HepG2 (cell line): Measurements from ENCODE around the gene LUZP1. TPM values are rescaled to one million over a fixed set of nuclear protein-coding genes. Genes with fewer than 3 reads are reported as not detected.
A peak's percentile ranks its signal among the peaks of the same experiment; 100 is the strongest.

Experiments
- ATAC-seq: fragments of 200-7000 bp; cut with Tn5 transposase; 3 replicates; pipeline ENCODE4 v1.9.1; 2020; ENCODE audit warnings: mild to moderate bottlenecking, moderate library complexity
- BruUV-seq: library from RNA; stranded (reverse); fragments of 400-500 nt; replicated peaks from 2 replicates; lab custom pipeline; 2021; lab: Mats Ljungman, UMichigan
- CTCF ChIA-PET: fragments of 300-600 bp; formaldehyde crosslinking; extraction: SDS; loops from one replicate; lab custom pipeline; 2021; ENCODE audit warnings: low total read pairs, inconsistent platforms, low intra/inter-chr PET ratio; lab: Yijun Ruan, JAX
- POLR2A ChIA-PET: fragments of 350-600 bp; sonication (Branson Sonifier 250); formaldehyde crosslinking; loops from one replicate; lab custom pipeline; 2020; ENCODE audit warnings: antibody characterized with exemption, inconsistent platforms; lab: Yijun Ruan, JAX
- DNase-seq: peaks from one replicate; pipeline ENCODE4 v3.0.0-alpha.2; 2015; ENCODE audit warnings: low spot score
- FAIRE-seq: peaks from 3 replicates; lab custom pipeline; 2011; peaks lifted over from hg19 to GRCh38; lab: Jason Lieb, UNC
- H2AFZ ChIP-seq: one replicate; pipeline ENCODE4 v1.6.1; 2011; ENCODE audit warnings: low read length, inconsistent platforms
- H3K27ac ChIP-seq: fragments of 300-600 bp; 3 replicates; pipeline ENCODE4 v1.8.0; 2011; ENCODE audit warnings: mixed run types, mild to moderate bottlenecking, mixed read lengths, low read length, inconsistent platforms; ENCODE audit not compliant: insufficient read depth; ENCODE audit errors: extremely low read length
- H3K27me3 ChIP-seq, 2 experiments: fragments of 200-600 bp in 1 of 2; 2 replicates in 1 of 2; 3 replicates in 1 of 2; pipeline versions ENCODE4 v1.6.0 to v1.8.0; 2011; ENCODE audit warnings: low read length in 2 of 2, mild to moderate bottlenecking in 2 of 2, moderate library complexity in 2 of 2, inconsistent platforms in 1 of 2; ENCODE audit not compliant: insufficient read depth in 2 of 2, control insufficient read depth in 1 of 2
- H3K36me3 ChIP-seq, 2 experiments: fragments of 200-600 bp in 1 of 2; replicated peaks in 1 of 2; 2 replicates in 1 of 2; 3 replicates in 1 of 2; pipeline versions ENCODE4 v1.5.1 to v1.8.0; 2011; ENCODE audit warnings: low read length in 2 of 2, inconsistent platforms in 1 of 2; ENCODE audit not compliant: insufficient read depth in 2 of 2, control insufficient read depth in 1 of 2
- H3K4me1 ChIP-seq: 2 replicates; pipeline ENCODE4 v1.5.1; 2012; ENCODE audit warnings: low read length, inconsistent platforms; ENCODE audit not compliant: insufficient read depth
- H3K4me2 ChIP-seq: 2 replicates; pipeline ENCODE4 v1.6.0; 2011; ENCODE audit warnings: low read depth, low read length, inconsistent platforms
- H3K4me3 ChIP-seq, 3 experiments: fragments of 200-600 bp in 1 of 3; sonication (generic), shearing (Covaris generic) in 1 of 3; replicated peaks in 1 of 3; 2 replicates each; pipeline ENCODE4 v1.5.1; 2011 to 2016; ENCODE audit warnings: low read length in 3 of 3, inconsistent platforms in 2 of 3, low read depth in 2 of 3, mild to moderate bottlenecking in 2 of 3, control low read depth in 1 of 3, mixed read lengths in 1 of 3; ENCODE audit not compliant: insufficient read depth in 1 of 3
- H3K79me2 ChIP-seq: one replicate; pipeline ENCODE4 v1.6.1; 2011; ENCODE audit warnings: low read length, inconsistent platforms; ENCODE audit not compliant: insufficient read depth
- H3K9ac ChIP-seq: 2 replicates; pipeline ENCODE4 v1.6.0; 2011; ENCODE audit warnings: mild to moderate bottlenecking, low read depth, low read length, inconsistent platforms; ENCODE audit not compliant: insufficient read depth
- H3K9me3 ChIP-seq: 2 replicates; pipeline ENCODE4 v1.5.1; 2012; ENCODE audit warnings: mild to moderate bottlenecking, low read length
- H4K20me1 ChIP-seq: 2 replicates; pipeline ENCODE4 v1.6.0; 2011; ENCODE audit warnings: inconsistent platforms, mild to moderate bottlenecking, low read length, moderate library complexity; ENCODE audit not compliant: insufficient read depth
- FOXA1 ChIP-seq, 2 experiments: fragments of 450-650 bp in 1 of 2; sonication (generic) in 1 of 2; formaldehyde crosslinking in 1 of 2; IDR thresholded peaks; 2 replicates each; pipeline versions ENCODE4 v1.4.0 to v1.6.1; 2016 to 2020; ENCODE audit warnings: missing genetic modification reagents in 1 of 2
- HDAC1 ChIP-seq: sonication (generic); formaldehyde crosslinking; IDR thresholded peaks from 2 replicates; pipeline ENCODE4 v1.5.1; 2020; ENCODE audit warnings: mild to moderate bottlenecking, missing genetic modification reagents
- JDP2 ChIP-seq: sonication (generic); formaldehyde crosslinking; IDR thresholded peaks from 2 replicates; pipeline ENCODE4 v1.8.1; 2022; ENCODE audit warnings: missing genetic modification reagents, borderline replicate concordance
- KDM3A ChIP-seq: IDR thresholded peaks from 2 replicates; pipeline ENCODE4 v1.6.1; 2018; ENCODE audit warnings: low read depth, missing compliant biosample characterization
- MED8 ChIP-seq: sonication (generic); formaldehyde crosslinking; IDR thresholded peaks from 2 replicates; pipeline ENCODE4 v1.8.1; 2023; ENCODE audit warnings: mild to moderate bottlenecking, missing genetic modification reagents; ENCODE audit not compliant: insufficient replicate concordance
- RBFOX2 ChIP-seq: fragments of 200-400 bp; formaldehyde crosslinking; IDR thresholded peaks from 2 replicates; pipeline ENCODE4 v1.6.1; 2017; ENCODE audit warnings: low read depth, mild to moderate bottlenecking, low read length
- SMAD1 ChIP-seq: sonication (generic); formaldehyde crosslinking; IDR thresholded peaks from 2 replicates; pipeline ENCODE4 v1.4.0; 2020; ENCODE audit warnings: missing genetic modification reagents, low read depth, mild to moderate bottlenecking, borderline replicate concordance
- SMAD9 ChIP-seq: sonication (generic); formaldehyde crosslinking; IDR thresholded peaks from 2 replicates; pipeline ENCODE4 v1.5.1; 2020; ENCODE audit warnings: mild to moderate bottlenecking, missing genetic modification reagents
- THAP11 ChIP-seq: IDR thresholded peaks from 2 replicates; pipeline ENCODE4 v1.6.1; 2016; ENCODE audit warnings: missing biosample characterization, missing genetic modification reagents
- ZNF235 ChIP-seq: sonication (generic); formaldehyde crosslinking; IDR thresholded peaks from 2 replicates; pipeline ENCODE4 v1.8.1; 2023; ENCODE audit warnings: mild to moderate bottlenecking, missing genetic modification reagents, borderline replicate concordance
- ZNF567 ChIP-seq: sonication (generic); formaldehyde crosslinking; IDR thresholded peaks from 2 replicates; pipeline ENCODE4 v1.8.1; 2023; ENCODE audit warnings: mild to moderate bottlenecking, missing genetic modification reagents, borderline replicate concordance
- WGBS: methylation state at CpG from one replicate; pipeline ENCODE4 v1.1.6; 2017; ENCODE audit warnings: low lambda C conversion rate; 5-methylcytosine and 5-hydroxymethylcytosine counted together
- in situ Hi-C: cut with HindIII; loops from 2 replicates; pipeline ENCODE4 v1.10.0; 2017; ENCODE audit warnings: low pct_unique_long_range_greater_than_20kb; ENCODE audit not compliant: extremely low pct_ligation_motif_present
- intact Hi-C: fragments of 100-400 bp; cut with micrococcal nuclease; formaldehyde crosslinking; loops from one replicate; pipeline ENCODE4 v1.10.0; 2022; ENCODE audit not compliant: unreplicated experiment
- polyA plus RNA-seq, 8 experiments: library from polyadenylated mRNA; depleted of rRNA in 3 of 8; stranded (reverse) in 7 of 8; unstranded in 1 of 8; fragments of >200 nt; fragmentation: Illumina TruSeq in 4 of 8; extraction: Trizol in 4 of 8; gene quantifications; 2 replicates each; pipeline versions ENCODE4 v1.2.1 to v1.2.3, GENCODE V29; 2011 to 2016; ENCODE audit warnings: low read depth in 4 of 8, missing spikeins in 1 of 8, mixed read lengths in 1 of 8; ENCODE audit not compliant: insufficient read depth in 1 of 8
- total RNA-seq, 5 experiments: library from RNA; depleted of rRNA; stranded (reverse); fragments of >200 nt; fragmentation: Illumina TruSeq; extraction: Trizol; gene quantifications; 2 replicates each; pipeline ENCODE4 v1.2.3, GENCODE V29; 2016; ENCODE audit warnings: low read depth in 1 of 5
- TF ChIP-seq, protein P1 (sequence below): sonication (generic); formaldehyde crosslinking; IDR thresholded peaks from 2 replicates; pipeline ENCODE4 v1.8.0; 2022; ENCODE audit warnings: missing genetic modification reagents, low read depth, mild to moderate bottlenecking, borderline replicate concordance
- TF ChIP-seq, protein P2 (sequence below): sonication (generic); formaldehyde crosslinking; IDR thresholded peaks from 2 replicates; pipeline ENCODE4 v1.4.0; 2020; ENCODE audit warnings: missing genetic modification reagents
- TF ChIP-seq, protein P3 (sequence below): sonication (generic); formaldehyde crosslinking; IDR thresholded peaks from 2 replicates; pipeline ENCODE4 v1.5.1; 2020; ENCODE audit warnings: missing genetic modification reagents, mild to moderate bottlenecking, borderline replicate concordance

Gene LUZP1
- total and polyA plus RNA-seq, 2 of the 13 experiments (the other 11 are each of a cell fraction or from before 2014, with no cell fraction given): 6.9 to 12.7 TPM

DNA sequence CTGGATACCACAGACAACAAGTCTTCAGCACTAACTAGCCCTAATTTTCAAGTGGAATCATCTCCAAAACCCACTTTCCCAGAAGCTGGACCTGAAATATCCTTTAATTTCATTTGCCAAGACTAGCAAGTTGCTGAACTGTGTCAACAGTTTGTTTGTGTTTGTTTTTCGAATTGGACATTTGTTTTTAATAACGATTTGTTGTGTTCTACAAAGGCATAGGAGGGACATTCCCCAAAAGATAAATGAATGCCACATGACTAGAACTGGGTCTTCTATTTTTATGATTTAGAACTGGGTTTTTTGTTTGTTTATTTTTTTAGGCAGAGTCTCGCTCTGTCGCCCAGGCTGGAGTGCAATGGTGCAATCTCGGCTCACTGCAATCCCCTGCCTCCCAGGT lies 17.9 kb downstream of the LUZP1 start (continued):
- TF ChIP-seq, protein P1, sequence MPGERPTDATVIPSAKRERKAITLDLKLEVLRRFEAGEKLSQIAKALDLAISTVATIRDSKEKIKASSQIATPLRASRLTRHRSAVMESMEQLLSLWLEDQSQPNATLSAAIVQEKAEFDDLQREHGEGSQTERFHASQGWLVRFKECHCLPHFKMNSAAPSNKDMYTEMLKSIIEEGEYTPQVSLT (CRISPR knock-in tag): no peak
- TF ChIP-seq ZNF235 (no peak), SMAD9 (CRISPR knock-in tag) (no peak), SMAD1 (CRISPR knock-in tag) (no peak)
- TF ChIP-seq, protein P2, sequence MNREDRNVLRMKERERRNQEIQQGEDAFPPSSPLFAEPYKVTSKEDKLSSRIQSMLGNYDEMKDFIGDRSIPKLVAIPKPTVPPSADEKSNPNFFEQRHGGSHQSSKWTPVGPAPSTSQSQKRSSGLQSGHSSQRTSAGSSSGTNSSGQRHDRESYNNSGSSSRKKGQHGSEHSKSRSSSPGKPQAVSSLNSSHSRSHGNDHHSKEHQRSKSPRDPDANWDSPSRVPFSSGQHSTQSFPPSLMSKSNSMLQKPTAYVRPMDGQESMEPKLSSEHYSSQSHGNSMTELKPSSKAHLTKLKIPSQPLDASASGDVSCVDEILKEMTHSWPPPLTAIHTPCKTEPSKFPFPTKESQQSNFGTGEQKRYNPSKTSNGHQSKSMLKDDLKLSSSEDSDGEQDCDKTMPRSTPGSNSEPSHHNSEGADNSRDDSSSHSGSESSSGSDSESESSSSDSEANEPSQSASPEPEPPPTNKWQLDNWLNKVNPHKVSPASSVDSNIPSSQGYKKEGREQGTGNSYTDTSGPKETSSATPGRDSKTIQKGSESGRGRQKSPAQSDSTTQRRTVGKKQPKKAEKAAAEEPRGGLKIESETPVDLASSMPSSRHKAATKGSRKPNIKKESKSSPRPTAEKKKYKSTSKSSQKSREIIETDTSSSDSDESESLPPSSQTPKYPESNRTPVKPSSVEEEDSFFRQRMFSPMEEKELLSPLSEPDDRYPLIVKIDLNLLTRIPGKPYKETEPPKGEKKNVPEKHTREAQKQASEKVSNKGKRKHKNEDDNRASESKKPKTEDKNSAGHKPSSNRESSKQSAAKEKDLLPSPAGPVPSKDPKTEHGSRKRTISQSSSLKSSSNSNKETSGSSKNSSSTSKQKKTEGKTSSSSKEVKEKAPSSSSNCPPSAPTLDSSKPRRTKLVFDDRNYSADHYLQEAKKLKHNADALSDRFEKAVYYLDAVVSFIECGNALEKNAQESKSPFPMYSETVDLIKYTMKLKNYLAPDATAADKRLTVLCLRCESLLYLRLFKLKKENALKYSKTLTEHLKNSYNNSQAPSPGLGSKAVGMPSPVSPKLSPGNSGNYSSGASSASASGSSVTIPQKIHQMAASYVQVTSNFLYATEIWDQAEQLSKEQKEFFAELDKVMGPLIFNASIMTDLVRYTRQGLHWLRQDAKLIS (CRISPR knock-in tag): no peak

DNA sequence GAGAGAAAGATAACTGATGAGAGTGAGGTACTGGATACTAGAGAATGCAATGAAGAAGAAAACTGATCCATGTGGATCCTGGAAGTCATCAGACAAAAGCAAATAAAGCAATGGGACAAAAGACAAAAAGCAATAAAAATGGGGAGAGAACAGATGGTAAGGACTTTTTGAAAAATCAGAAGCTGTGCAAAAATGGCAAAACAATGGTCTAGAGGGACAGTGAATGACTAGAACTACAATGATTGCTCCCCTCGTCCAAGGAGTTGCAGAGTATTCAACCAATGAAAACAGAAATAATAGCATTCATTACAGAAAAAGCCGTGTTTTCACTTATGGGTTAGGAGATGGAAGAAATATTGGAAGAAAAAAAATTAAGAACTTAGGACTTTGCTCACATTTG lies 18.5 kb downstream of the LUZP1 start:
- Histone ChIP-seq H4K20me1 (no peaks in the 10 kb centered on the region), H3K79me2 (peaks cover 81% of the 10 kb centered on the region), H3K9ac (no peak overlapping the region), H3K4me1 (peaks cover 41% of the 10 kb centered on the region), H3K27ac (peak overlapping the region; percentile 11), H2AFZ (no peak overlapping the region), H3K4me2 (no peak overlapping the region), H3K36me3 (no peaks in the 10 kb centered on the region), H3K9me3 (no peaks in the 10 kb centered on the region), H3K27me3 (no peaks in the 10 kb centered on the region), H3K4me3 (no peak overlapping the region)
- ATAC-seq (no peak), DNase-seq (no peak), FAIRE-seq (no peak)
- WGBS: 90% methylated on average over 2 of the region's 2 CpGs
- intact Hi-C loops (no loop called here), in situ Hi-C loops (no loop called here)
- POLR2A ChIA-PET: no interaction called here
- BruUV-seq: no TSS peak
- CTCF ChIA-PET: no interaction called here
- TF ChIP-seq HDAC1 (CRISPR knock-in tag): no peak
- TF ChIP-seq JDP2 (CRISPR knock-in tag): no peak
- TF ChIP-seq RBFOX2: no peak
- no peak for TF ChIP-seq KDM3A
- no peak for TF ChIP-seq ZNF567 (CRISPR knock-in tag)
- TF ChIP-seq MED8: no peak
- TF ChIP-seq FOXA1 (IDR thresholded peaks at IDR 0.05): no peak
- TF ChIP-seq FOXA1 (CRISPR knock-in tag; IDR thresholded peaks at IDR 0.05): no peak
- TF ChIP-seq THAP11 (CRISPR knock-in tag): no peak
- TF ChIP-seq, protein P3, sequence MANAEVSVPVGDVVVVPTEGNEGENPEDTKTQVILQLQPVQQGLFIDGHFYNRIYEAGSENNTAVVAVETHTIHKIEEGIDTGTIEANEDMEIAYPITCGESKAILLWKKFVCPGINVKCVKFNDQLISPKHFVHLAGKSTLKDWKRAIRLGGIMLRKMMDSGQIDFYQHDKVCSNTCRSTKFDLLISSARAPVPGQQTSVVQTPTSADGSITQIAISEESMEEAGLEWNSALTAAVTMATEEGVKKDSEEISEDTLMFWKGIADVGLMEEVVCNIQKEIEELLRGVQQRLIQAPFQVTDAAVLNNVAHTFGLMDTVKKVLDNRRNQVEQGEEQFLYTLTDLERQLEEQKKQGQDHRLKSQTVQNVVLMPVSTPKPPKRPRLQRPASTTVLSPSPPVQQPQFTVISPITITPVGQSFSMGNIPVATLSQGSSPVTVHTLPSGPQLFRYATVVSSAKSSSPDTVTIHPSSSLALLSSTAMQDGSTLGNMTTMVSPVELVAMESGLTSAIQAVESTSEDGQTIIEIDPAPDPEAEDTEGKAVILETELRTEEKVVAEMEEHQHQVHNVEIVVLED (CRISPR knock-in tag): no peak
